SK-MEL-5 (cell line): ENCODE data around the gene PDLIM4. TPM values are rescaled to one million over a fixed set of nuclear protein-coding genes. Genes with fewer than 3 reads are reported as not detected.

Source experiments
- DNase-seq: peaks from one replicate; pipeline ENCODE4 v3.0.0-alpha.2; 2016; ENCODE audit warnings: low read depth, low spot score
- in situ Hi-C: cut with HindIII; loops from 2 replicates; pipeline ENCODE4 v1.10.0; 2016; ENCODE audit warnings: low sequenced_read_pairs, high pct_unique_total_duplicates, low pct_unique_long_range_greater_than_20kb
- total RNA-seq: library from RNA; depleted of rRNA; stranded (reverse); fragments of >200 nt; shearing (Covaris generic); gene quantifications from 2 replicates; pipeline ENCODE4 v1.2.3, GENCODE V29; 2014; rRNA removed

PDLIM4 gene
- total RNA-seq, 1 experiment from 2014 or later = 1.8 TPM

DNA sequence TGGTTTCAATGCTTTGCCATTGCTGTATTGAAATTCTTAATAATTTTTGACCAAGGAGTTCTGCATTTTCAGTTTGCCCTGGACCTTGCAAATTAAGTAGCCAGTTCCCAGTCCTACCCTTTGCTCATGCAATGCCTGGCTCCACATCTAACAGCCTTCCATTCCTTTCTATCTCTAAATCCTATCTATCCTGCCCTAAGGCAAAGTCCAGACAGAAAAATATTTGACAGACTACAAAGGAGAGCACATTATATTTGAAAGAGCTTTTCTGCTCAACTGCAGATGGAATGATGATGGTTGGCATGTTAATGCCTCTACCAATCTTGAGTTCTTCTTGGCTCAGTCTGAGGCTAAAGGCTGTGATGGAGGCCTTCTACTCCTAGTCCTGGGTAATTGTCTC is 52.2 kb downstream of the PDLIM4 start:
- in situ Hi-C loops = no loop called here
- no peak for DNase-seq

DNA sequence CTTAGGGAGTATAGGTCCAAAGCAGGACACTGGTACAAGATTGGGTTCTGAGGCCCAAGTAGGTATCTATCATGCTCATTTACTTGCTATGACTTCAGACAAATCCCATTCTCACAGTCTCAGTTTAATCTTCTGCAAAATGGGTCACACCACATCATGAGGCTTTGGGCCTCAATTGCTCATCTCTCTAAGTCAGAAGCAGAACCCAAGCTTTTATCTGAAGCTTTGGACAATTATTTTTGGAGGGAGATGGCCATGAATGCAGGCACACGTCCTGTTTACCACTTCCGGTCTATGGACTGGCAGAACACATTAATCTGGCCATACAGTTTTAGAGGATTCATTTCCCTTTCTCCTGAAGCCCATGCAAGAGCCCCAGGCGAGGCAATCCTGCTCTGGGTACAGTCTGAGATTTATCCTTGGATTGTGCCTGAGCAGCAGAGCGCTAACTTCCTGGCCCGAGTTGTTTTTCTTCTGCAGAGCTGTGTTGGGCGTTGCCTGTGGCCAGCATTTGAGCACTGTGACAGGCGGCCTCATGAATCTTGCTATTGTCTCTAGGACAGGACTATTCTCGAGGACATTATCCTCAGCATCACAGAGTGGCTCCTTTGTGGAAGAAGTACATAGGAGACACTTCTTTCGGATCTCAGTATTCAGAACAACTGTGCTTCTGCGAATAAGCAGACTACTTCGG is 52.8 kb downstream of the PDLIM4 start:
- in situ Hi-C loops = no loop called here
- peak; percentile 14 for DNase-seq

- in situ Hi-C loops = no loop called here
- DNase-seq = no peak
Measured at GRCh38 chr5:132313366-132313765, 55.9 kb downstream of the PDLIM4 start.

GRCh38 chr5:132313961-132314432 is 56.5 kb downstream of the PDLIM4 start:
- DNase-seq = no peak
- in situ Hi-C loops = no loop called here

GRCh38 chr5:132315529-132316067 is 58.1 kb downstream of the PDLIM4 start:
- no peak for DNase-seq
- in situ Hi-C loops = no loop called here

- in situ Hi-C loops = no loop called here
- no peak for DNase-seq
Measured at GRCh38 chr5:132319975-132320374, 62.5 kb downstream of the PDLIM4 start.

- in situ Hi-C loops = no loop called here
- no peak for DNase-seq
Measured at GRCh38 chr5:132321109-132321721, 63.7 kb downstream of the PDLIM4 start.

- in situ Hi-C loops = no loop called here
Measured at GRCh38 chr5:132322266-132322665, 64.8 kb downstream of the PDLIM4 start.

More at GRCh38 chr5:132322266-132322665, 64.8 kb downstream of the PDLIM4 start:
- no peak for DNase-seq

Other genes starting within 250 kb of the PDLIM4 start
- 0.05 and 0.45 TPM in 2 replicates for gene ACSL6, start 246.0 kb upstream of the PDLIM4 start, total RNA-seq
- gene IL3, start 197.0 kb upstream of the PDLIM4 start, total RNA-seq = not detected in 2 replicates
- not detected in 2 replicates for gene CSF2, start 183.9 kb upstream of the PDLIM4 start, total RNA-seq
- gene P4HA2, start 29.8 kb upstream of the PDLIM4 start, total RNA-seq = 66.3 and 69.8 TPM in 2 replicates
- 0.61 and 0.66 TPM in 2 replicates for gene SLC22A4, start 36.7 kb downstream of the PDLIM4 start, total RNA-seq
- gene SLC22A5, start 112.0 kb downstream of the PDLIM4 start, total RNA-seq = 2.8 and 5.1 TPM in 2 replicates
- 1.2 and 1.8 TPM in 2 replicates for gene IRF1, start 233.1 kb downstream of the PDLIM4 start, total RNA-seq